Common myeloid progenitor, CD34-positive (primary cell): ENCODE measurements around the gene STARD13.

Source experiments
- CTCF ChIA-PET: fragments of 350-600 bp; sonication (Branson Sonifier 250); formaldehyde crosslinking; loops from one replicate; lab custom pipeline; 2021; ENCODE audit warnings: antibody characterized with exemption; lab: Charles Lee
- POLR2A ChIA-PET: fragments of 350-600 bp; sonication (Branson Sonifier 250); formaldehyde crosslinking; loops from one replicate; lab custom pipeline; 2021; ENCODE audit warnings: antibody characterized with exemption; lab: Charles Lee
- DNase-seq, 3 donors: peaks; one replicate each; pipeline versions ENCODE4 v3.0.0 to v3.0.0-alpha.2; 2013
- H3K27ac ChIP-seq, 2 experiments: 1 replicate in 1 of 2; 2 replicates in 1 of 2; pipeline ENCODE4 v1.7.0; 2013; ENCODE audit warnings: inconsistent platforms in 2 of 2, low read length in 2 of 2, mild to moderate bottlenecking in 2 of 2, low read depth in 1 of 2, moderate library complexity in 1 of 2; ENCODE audit not compliant: severe bottlenecking in 2 of 2, insufficient read depth in 1 of 2, poor library complexity in 1 of 2
- H3K27me3 ChIP-seq, 5 experiments: replicated peaks in 2 of 5; 1 replicate in 3 of 5; 2 replicates in 2 of 5; pipeline versions ENCODE4 v1.6.1 to v1.7.0; 2013; ENCODE audit warnings: low read length in 4 of 5, mild to moderate bottlenecking in 2 of 5, moderate library complexity in 2 of 5, inconsistent platforms in 1 of 5; ENCODE audit not compliant: insufficient read depth in 5 of 5, control insufficient read depth in 4 of 5
- H3K36me3 ChIP-seq, 4 experiments: 1 replicate in 2 of 4; 2 replicates in 2 of 4; pipeline versions ENCODE4 v1.6.1 to v1.7.0; 2013; ENCODE audit warnings: low read length in 3 of 4, control low read depth in 1 of 4, mild to moderate bottlenecking in 1 of 4; ENCODE audit not compliant: control insufficient read depth in 4 of 4, insufficient read depth in 4 of 4
- H3K4me1 ChIP-seq, 4 experiments: 1 replicate in 3 of 4; 2 replicates in 1 of 4; pipeline versions ENCODE4 v1.6.1 to v1.7.1; 2013; ENCODE audit warnings: low read length in 3 of 4, mild to moderate bottlenecking in 3 of 4, control low read depth in 1 of 4, inconsistent platforms in 1 of 4, moderate library complexity in 1 of 4; ENCODE audit not compliant: control insufficient read depth in 4 of 4, insufficient read depth in 4 of 4; ENCODE audit errors: control extremely low read depth in 1 of 4
- H3K4me3 ChIP-seq, 7 experiments: 1 replicate in 4 of 7; 2 replicates in 3 of 7; pipeline versions ENCODE4 v1.5.1 to v1.7.0; 2013; ENCODE audit warnings: mild to moderate bottlenecking in 7 of 7, low read length in 6 of 7, moderate library complexity in 6 of 7, inconsistent platforms in 2 of 7, low read depth in 2 of 7, control low read depth in 1 of 7; ENCODE audit not compliant: insufficient read depth in 4 of 7, control insufficient read depth in 1 of 7; ENCODE audit errors: extremely low read depth in 1 of 7
- H3K9me3 ChIP-seq, 5 experiments: 1 replicate in 4 of 5; 2 replicates in 1 of 5; pipeline versions ENCODE4 v1.6.1 to v1.7.1; 2013; ENCODE audit warnings: low read length in 4 of 5, mild to moderate bottlenecking in 2 of 5, inconsistent platforms in 1 of 5, low read depth in 1 of 5, moderate library complexity in 1 of 5; ENCODE audit not compliant: control insufficient read depth in 4 of 5, insufficient read depth in 2 of 5; ENCODE audit errors: control extremely low read depth in 1 of 5
- WGBS: methylation state at CpG from one replicate; pipeline ENCODE4 v1.1.5; 2013; ENCODE audit not compliant: insufficient coverage; 5-methylcytosine and 5-hydroxymethylcytosine counted together

STARD13 gene

DNA sequence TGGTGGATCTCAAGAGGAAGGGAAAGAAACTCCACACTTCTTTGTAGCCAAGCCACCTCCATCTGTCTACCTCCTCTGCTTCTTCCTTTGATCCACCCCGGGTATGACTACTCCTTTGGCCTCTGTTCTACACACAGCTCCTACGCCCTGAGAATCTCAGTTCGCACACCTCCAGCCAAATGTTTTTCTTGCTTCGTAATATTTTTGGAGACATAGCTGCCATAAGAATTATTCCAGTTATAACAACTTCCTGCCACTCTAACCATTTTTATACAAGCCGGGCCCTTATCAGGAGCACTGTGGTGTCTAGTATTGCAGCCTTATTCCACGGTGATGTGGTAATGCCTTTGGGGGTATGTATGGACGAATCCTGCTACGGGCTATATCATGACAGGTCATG lies 126.7 kb downstream of the STARD13 start:
- Histone ChIP-seq H3K36me3 (peaks cover 0 to 2% (median 0%) of the 10 kb centered on the region in 4 experiments), H3K27ac (no peak overlapping the region), H3K4me3 (no peak overlapping the region), H3K9me3 (peaks cover 0 to 8% (median 3%) of the 10 kb centered on the region in 5 experiments), H3K27me3 (no peaks in the 10 kb centered on the region), H3K4me1 (peaks cover 0 to 2% (median 0%) of the 10 kb centered on the region in 4 experiments)
- CTCF ChIA-PET = no interaction called here
- 87% methylated on average over 4 of the region's 8 CpGs for WGBS
- DNase-seq = no peak
- POLR2A ChIA-PET = no interaction called here

DNA sequence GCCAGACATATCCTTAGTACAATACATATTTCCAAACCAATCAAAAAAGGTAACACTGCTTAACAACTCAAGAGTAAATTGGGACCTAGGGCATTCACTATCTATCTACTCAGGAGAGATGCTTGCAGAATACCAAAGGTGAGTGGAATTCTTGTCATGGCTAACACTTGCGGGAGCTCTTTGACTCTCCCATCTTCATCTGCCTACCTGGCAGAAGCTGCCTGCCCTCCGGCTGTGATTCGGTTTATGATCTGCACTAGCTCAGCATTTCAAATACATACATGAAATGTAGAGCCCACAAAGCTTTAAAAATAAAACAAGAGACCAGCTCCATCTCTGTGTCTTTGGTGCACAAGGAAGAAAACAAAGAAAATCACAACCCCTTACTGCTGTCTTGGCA lies 127.3 kb downstream of the STARD13 start:
- Histone ChIP-seq H3K36me3 (peaks cover 0 to 2% (median 0%) of the 10 kb centered on the region in 4 experiments), H3K4me1 (peaks cover 0 to 2% (median 0%) of the 10 kb centered on the region in 4 experiments), H3K27me3 (no peaks in the 10 kb centered on the region), H3K4me3 (no peak overlapping the region), H3K27ac (no peak overlapping the region), H3K9me3 (peaks cover 0 to 8% (median 3%) of the 10 kb centered on the region in 5 experiments)
- WGBS = 98% methylated on average over 3 of the region's 3 CpGs
- ChIA-PET CTCF (no interaction called here), POLR2A (no interaction called here)
- no peak for DNase-seq

DNA sequence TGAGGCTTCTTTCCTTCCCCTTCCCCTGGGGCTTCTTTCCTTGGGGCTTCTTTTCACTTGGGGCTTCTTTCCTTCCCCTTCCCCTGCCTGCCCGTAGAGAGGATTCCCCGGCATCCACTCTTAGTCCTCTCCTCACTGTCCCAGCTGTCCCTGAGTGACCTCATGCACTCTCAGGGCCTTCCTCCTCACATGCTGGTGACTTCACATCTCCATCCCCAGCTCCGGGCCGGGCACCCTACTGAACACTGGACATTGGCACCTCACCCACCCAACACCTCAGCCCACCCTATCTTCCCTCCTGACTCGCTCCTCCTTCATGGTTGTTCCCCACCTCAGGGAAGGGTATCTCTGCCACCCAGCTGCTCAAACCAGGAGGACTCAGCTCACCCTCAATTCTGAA lies 130.6 kb downstream of the STARD13 start:
- POLR2A ChIA-PET = no interaction called here
- H3K27ac ChIP-seq = no peak overlapping the region

DNA sequence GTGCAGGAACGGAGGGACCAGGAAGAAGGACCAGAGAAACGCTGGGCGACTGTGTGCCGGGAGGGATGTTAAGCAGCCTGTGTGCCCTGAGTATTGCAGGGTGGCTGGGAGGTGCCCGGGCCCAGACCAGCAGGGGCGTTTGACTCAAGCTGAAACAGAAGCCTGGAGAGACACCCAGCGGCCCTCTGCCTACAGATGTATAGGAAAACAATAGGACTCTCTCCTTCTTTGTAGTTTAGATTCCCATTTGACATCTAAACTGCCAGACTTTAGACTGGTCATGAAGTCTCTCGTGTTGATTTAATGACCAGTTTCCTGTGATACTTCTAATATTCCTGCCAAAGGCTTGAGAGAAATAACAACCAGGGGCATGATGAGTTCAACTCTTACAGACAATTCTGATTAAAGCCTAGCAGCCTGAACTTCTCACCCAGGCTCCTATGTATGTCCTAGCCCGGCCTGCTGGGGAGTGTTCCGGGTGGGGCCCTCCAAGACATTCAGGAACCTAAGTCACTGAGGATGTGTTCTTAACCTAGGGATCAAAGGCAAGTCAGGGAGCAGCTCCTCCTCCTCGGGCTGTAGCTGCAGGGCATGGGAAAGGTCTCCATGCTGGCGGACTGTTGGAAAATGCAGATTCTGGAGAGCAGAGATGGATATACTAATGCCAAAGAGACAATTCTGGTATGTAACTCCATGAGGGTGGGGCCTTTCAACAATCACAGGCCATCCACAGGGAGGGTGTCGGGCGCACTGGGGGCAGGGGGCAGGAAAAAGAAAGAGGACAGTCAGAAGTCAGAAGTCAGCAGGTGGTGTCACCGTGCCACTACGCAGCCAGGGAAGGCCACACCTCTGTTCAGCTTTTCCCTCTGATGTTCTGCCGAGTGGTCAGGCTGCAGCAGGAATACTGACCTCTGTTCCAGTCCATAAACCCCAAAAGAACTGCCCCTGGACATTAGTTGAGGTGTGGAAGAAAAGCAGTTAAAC lies 131.8 kb downstream of the STARD13 start:
- WGBS = 88% methylated on average over 13 of the region's 17 CpGs
- Histone ChIP-seq H3K9me3 (no peaks in the 10 kb centered on the region), H3K4me3 (no peak overlapping the region), H3K27me3 (no peaks in the 10 kb centered on the region), H3K36me3 (no peaks in the 10 kb centered on the region), H3K27ac (no peak overlapping the region), H3K4me1 (peaks cover 0 to 2% (median 0%) of the 10 kb centered on the region in 4 experiments)
- ChIA-PET POLR2A (no interaction called here), CTCF (interaction anchor here (1.4 kb wide), 1 partner anchor 29 kb away, joined by 3 read pairs; no protein-coding TSS in a partner anchor)
- no peak for DNase-seq

More for the DNA sequence above, 130.6 kb downstream of the STARD13 start:
- H3K9me3 ChIP-seq = no peaks in the 10 kb centered on the region
- H3K36me3 ChIP-seq = no peaks in the 10 kb centered on the region
- DNase-seq = no peak
- H3K4me3 ChIP-seq = no peak overlapping the region
- CTCF ChIA-PET = interaction anchor here (1.4 kb wide), 1 partner anchor 28 kb away, joined by 3 read pairs; no protein-coding TSS in a partner anchor
- no peaks in the 10 kb centered on the region for H3K27me3 ChIP-seq
- WGBS = 100% methylated on average over 1 of the region's 5 CpGs
- peaks cover 0 to 2% (median 0%) of the 10 kb centered on the region in 4 experiments for H3K4me1 ChIP-seq

DNA sequence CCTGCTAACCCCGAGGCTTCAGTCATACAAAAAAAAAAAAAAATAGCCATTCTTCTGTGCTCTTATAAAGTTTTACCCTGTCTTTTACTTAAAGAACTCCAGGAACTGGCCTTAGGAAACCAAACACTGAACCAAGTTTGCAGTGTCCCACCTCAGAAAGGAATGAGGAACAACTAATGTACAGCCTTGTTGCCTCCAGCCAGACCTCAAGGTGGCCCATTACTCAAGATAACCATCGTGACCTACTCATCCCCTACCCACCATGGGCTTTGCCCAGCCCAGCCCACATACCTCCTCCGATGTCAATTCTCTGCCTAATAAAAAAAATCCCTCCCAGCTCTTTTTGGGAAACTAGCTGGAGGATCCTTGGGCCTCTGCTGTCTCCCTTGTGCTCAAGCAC lies 133.2 kb downstream of the STARD13 start:
- Histone ChIP-seq H3K27ac (no peak overlapping the region), H3K9me3 (no peaks in the 10 kb centered on the region), H3K36me3 (no peaks in the 10 kb centered on the region), H3K27me3 (no peaks in the 10 kb centered on the region), H3K4me3 (no peak overlapping the region), H3K4me1 (peaks cover 0 to 2% (median 0%) of the 10 kb centered on the region in 4 experiments)
- POLR2A ChIA-PET = no interaction called here
- CTCF ChIA-PET = no interaction called here
- WGBS = 94% methylated on average over 2 of the region's 3 CpGs
- DNase-seq = no peak

DNA sequence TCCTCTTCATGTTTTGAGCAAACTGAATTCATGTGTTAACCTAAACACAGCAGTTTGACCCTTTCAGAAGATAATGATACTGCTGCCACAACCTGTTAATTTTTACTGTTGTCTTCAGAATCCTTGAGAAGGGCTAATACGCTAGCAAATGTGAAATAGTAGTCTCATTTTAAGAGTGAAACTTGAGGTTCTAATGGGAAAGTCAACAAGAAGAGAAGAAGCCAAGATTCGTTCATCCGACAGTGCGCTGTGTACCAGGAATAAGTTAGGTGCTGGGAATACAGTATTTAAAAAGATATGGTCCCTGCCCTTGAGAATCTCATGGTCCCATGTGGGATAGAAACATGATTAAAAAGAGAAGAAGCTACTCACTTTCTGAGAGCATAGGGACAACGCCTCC lies 134.9 kb downstream of the STARD13 start:
- Histone ChIP-seq H3K27me3 (no peaks in the 10 kb centered on the region), H3K4me3 (no peak overlapping the region), H3K36me3 (no peaks in the 10 kb centered on the region), H3K4me1 (no peaks in the 10 kb centered on the region), H3K27ac (no peak overlapping the region), H3K9me3 (peaks cover 0 to 2% (median 0%) of the 10 kb centered on the region in 5 experiments)
- ChIA-PET POLR2A (no interaction called here), CTCF (no interaction called here)
- DNase-seq = no peak
- WGBS = 100% methylated on average over 5 of the region's 5 CpGs

DNA sequence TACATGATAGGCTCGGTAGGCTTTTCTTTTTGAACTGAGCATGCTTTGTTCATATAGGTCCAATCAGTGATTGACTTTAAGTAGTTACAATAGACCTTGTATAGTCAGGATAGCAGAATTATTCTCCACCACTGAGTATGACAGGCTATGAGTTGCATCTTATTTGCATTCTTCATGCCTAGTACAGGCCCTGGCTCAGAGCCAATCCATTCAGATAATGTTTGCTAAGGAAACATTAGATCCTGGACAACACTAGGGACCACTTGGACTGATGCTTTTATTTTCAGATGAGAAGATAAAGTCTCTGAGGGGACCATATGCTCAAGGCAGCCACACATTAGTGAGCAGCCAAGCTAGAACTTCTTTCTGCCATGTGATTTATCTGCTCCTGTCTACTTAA lies 135.4 kb downstream of the STARD13 start:
- ChIA-PET CTCF (no interaction called here), POLR2A (no interaction called here)
- Histone ChIP-seq H3K27ac (no peak overlapping the region), H3K36me3 (no peaks in the 10 kb centered on the region), H3K9me3 (peaks cover 0 to 2% (median 0%) of the 10 kb centered on the region in 5 experiments), H3K4me1 (no peaks in the 10 kb centered on the region), H3K4me3 (no peak overlapping the region), H3K27me3 (no peaks in the 10 kb centered on the region)
- 100% methylated on average over 1 of the region's 1 CpG for WGBS
- no peak for DNase-seq
